Skin of body (tissue), 2 donors: ENCODE data around the gene RAB31. TPM values are rescaled to one million over a fixed set of nuclear protein-coding genes. Genes with fewer than 3 reads are reported as not detected.

Experiments used
- DNase-seq: peaks from one replicate; lab custom pipeline; 2025; lab: John Stamatoyannopoulos, UW
- total RNA-seq: library from RNA; depleted of rRNA; stranded (reverse); fragments of >200 nt; gene quantifications from one replicate; pipeline ENCODE4 v1.2.3, GENCODE V29; 2014

RAB31 gene
- total RNA-seq, 1 donor from 2014 or later, result 31.1 TPM

- no peak for DNase-seq
Observed at GRCh38 chr18:9737006-9737405, 28.9 kb downstream of the RAB31 start.

- no peak for DNase-seq
Observed at GRCh38 chr18:9737472-9738121, 29.5 kb downstream of the RAB31 start.

GRCh38 chr18:9738266-9738969, 30.3 kb downstream of the RAB31 start:
- no peak for DNase-seq

- DNase-seq, result no peak
Observed at GRCh38 chr18:9739516-9739915, 31.4 kb downstream of the RAB31 start.

GRCh38 chr18:9740071-9740470, 32.0 kb downstream of the RAB31 start:
- no peak for DNase-seq

- DNase-seq, result no peak
Observed at GRCh38 chr18:9741406-9741792, 33.3 kb downstream of the RAB31 start.

GRCh38 chr18:9741793-9742523, 33.9 kb downstream of the RAB31 start:
- DNase-seq, result no peak

GRCh38 chr18:9742524-9743131, 34.5 kb downstream of the RAB31 start:
- no peak for DNase-seq

GRCh38 chr18:9743200-9744016, 35.3 kb downstream of the RAB31 start:
- DNase-seq, result no peak

GRCh38 chr18:9746958-9747357, 38.9 kb downstream of the RAB31 start:
- DNase-seq, result no peak

- no peak for DNase-seq
Observed at GRCh38 chr18:9749611-9750010, 41.5 kb downstream of the RAB31 start.

- no peak for DNase-seq
Observed at GRCh38 chr18:9750112-9750511, 42.0 kb downstream of the RAB31 start.

- DNase-seq, result no peak
Observed at GRCh38 chr18:9750606-9751304, 42.7 kb downstream of the RAB31 start.

- DNase-seq, result no peak
Observed at GRCh38 chr18:9751371-9752031, 43.4 kb downstream of the RAB31 start.

- DNase-seq, result no peak
Observed at GRCh38 chr18:9753846-9754245, 45.7 kb downstream of the RAB31 start.

GRCh38 chr18:9755110-9755509, 47.0 kb downstream of the RAB31 start:
- DNase-seq, result no peak

- DNase-seq, result no peak
Observed at GRCh38 chr18:9755615-9756014, 47.5 kb downstream of the RAB31 start.

GRCh38 chr18:9756271-9756932, 48.3 kb downstream of the RAB31 start:
- no peak for DNase-seq

GRCh38 chr18:9756933-9757470, 48.9 kb downstream of the RAB31 start:
- no peak for DNase-seq
